Endodermal cell (in vitro differentiated cells): ENCODE results near the gene EVI5L. TPM values are rescaled to one million over a fixed set of nuclear protein-coding genes. Genes with fewer than 3 reads are reported as not detected.

Experiments used
- DNase-seq: peaks from one replicate; pipeline ENCODE4 v3.0.0-alpha.2; 2017
- H3K27ac ChIP-seq: 2 replicates; pipeline ENCODE4 v1.5.1; 2013; ENCODE audit warnings: mild to moderate bottlenecking, low read depth, low read length, moderate library complexity
- H3K27me3 ChIP-seq: 2 replicates; pipeline ENCODE4 v1.6.1; 2013; ENCODE audit warnings: mild to moderate bottlenecking, low read length, moderate library complexity; ENCODE audit not compliant: insufficient read depth, control insufficient read depth, poor library complexity, severe bottlenecking
- H3K36me3 ChIP-seq: 2 replicates; pipeline ENCODE4 v1.7.0; 2013; ENCODE audit warnings: mild to moderate bottlenecking, low read length, moderate library complexity; ENCODE audit not compliant: control insufficient read depth, insufficient read depth
- H3K4me1 ChIP-seq: one replicate; pipeline ENCODE4 v1.7.0; 2013; ENCODE audit warnings: low read length; ENCODE audit not compliant: control insufficient read depth, insufficient read depth
- H3K4me3 ChIP-seq: 2 replicates; pipeline ENCODE4 v1.5.1; 2013; ENCODE audit warnings: mild to moderate bottlenecking, low read length, moderate library complexity
- H3K9ac ChIP-seq: 2 replicates; pipeline ENCODE4 v1.6.1; 2013; ENCODE audit warnings: mild to moderate bottlenecking, low read length, moderate library complexity; ENCODE audit not compliant: poor library complexity, severe bottlenecking; ENCODE audit errors: extremely low read depth
- H3K9me3 ChIP-seq: 2 replicates; pipeline ENCODE4 v1.6.1; 2013; ENCODE audit warnings: mild to moderate bottlenecking, low read length, moderate library complexity; ENCODE audit not compliant: control insufficient read depth
- H3K27ac Mint-ChIP-seq: 2 replicates; pipeline ENCODE4 v1.8.0; 2020; ENCODE audit warnings: mixed read lengths
- H3K27me3 Mint-ChIP-seq: 2 replicates; pipeline ENCODE4 v1.8.0; 2021; ENCODE audit warnings: mild to moderate bottlenecking, mixed read lengths; ENCODE audit not compliant: insufficient read depth
- H3K36me3 Mint-ChIP-seq: 2 replicates; pipeline ENCODE4 v1.8.0; 2020; ENCODE audit warnings: low read depth, mixed read lengths
- H3K4me1 Mint-ChIP-seq: 2 replicates; pipeline ENCODE4 v1.8.0; 2020; ENCODE audit warnings: mixed read lengths
- H3K4me3 Mint-ChIP-seq: 2 replicates; pipeline ENCODE4 v1.8.0; 2020; ENCODE audit warnings: mild to moderate bottlenecking, moderate library complexity, mixed read lengths
- H3K9me3 Mint-ChIP-seq: 2 replicates; pipeline ENCODE4 v1.8.0; 2020; ENCODE audit warnings: mild to moderate bottlenecking, mixed read lengths
- WGBS, 2 experiments: methylation state at CpG; one replicate each; pipeline versions ENCODE4 v1.1.5 to v1.1.7; 2013; ENCODE audit warnings: missing lambda C conversion rate in 2 of 2, mixed read lengths in 1 of 2; ENCODE audit not compliant: insufficient coverage in 1 of 2, insufficient read length in 1 of 2; 5-methylcytosine and 5-hydroxymethylcytosine counted together
- total RNA-seq, 2 donors: library from RNA; stranded (reverse); fragmentation: NEBNext Ultra II Directional in 1 of 2; extraction: Animal tissue kit (Norgen Biotek cat#: 25700) in 1 of 2; gene quantifications; 2 replicates in 1 of 2; 3 replicates in 1 of 2; pipeline ENCODE4 v1.2.1, GENCODE V29; 2021
- TF ChIP-seq, protein P1 (sequence below): fragments of 200-600 bp; sonication (generic); conservative IDR thresholded peaks from 2 replicates; pipeline ENCODE4 v1.5.0; 2021; ENCODE audit warnings: antibody characterized with exemption, mild to moderate bottlenecking

Gene EVI5L
- total RNA-seq, 2 donors from 2014 or later: 6.4 to 9.2 TPM

DNA sequence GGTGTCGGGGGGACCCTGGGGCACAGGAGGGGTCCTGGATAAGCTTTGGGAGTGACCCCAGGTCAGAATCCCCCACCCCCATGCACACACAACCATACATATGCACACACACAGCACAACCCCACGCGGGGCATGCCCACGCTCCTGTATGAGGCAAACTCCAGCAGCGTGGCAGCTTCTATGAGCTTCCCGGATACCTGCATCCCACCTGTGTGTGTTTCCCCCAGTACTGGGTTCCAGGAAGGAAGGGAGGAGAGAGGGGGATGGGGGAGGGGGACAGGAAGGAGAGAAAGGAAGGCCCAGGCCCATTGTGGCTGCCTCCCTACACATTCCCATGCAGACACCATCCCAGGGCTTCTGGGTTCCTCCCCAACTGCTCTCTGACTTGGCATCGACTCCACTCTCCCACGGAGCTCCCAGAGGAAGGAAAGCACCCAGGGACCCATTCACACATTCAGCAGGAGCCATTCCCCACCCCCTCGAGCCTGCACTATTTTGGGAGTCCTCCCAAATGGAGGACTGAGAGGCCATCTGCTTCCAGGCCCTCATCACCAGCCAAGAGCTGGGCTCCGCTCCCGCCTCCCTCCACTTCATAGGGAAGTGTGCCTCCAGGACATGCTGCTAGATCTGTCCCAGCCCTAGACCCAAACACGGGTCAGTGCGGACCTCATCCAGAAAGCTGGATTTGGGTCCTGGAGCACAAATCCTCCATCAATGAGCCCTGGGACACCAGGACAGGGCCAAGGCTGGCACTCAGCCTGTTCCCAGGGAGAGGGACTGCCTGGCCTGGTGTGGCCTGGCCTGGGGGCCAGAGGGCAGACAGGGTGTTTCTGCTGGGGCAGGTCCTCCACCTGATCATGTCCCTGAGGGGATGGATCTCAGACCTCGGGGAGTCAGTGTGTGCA is 30.9 kb downstream of the EVI5L start:
- H3K36me3 ChIP-seq: no peaks in the 10 kb centered on the region
- H3K4me1 ChIP-seq: peaks cover 4% of the 10 kb centered on the region
- Mint-ChIP-seq H3K4me1 (no peaks in the 10 kb centered on the region), H3K36me3 (no peaks in the 10 kb centered on the region), H3K27ac (no peak overlapping the region), H3K9me3 (no peaks in the 10 kb centered on the region), H3K4me3 (no peak overlapping the region), H3K27me3 (peaks cover 78% of the 10 kb centered on the region)
- H3K9me3 ChIP-seq: no peaks in the 10 kb centered on the region
- peaks cover 69% of the 10 kb centered on the region for H3K27me3 ChIP-seq
- no peak for DNase-seq
- no peak overlapping the region for H3K9ac ChIP-seq
- no peak overlapping the region for H3K27ac ChIP-seq
- H3K4me3 ChIP-seq: no peak overlapping the region
- TF ChIP-seq, protein P1, sequence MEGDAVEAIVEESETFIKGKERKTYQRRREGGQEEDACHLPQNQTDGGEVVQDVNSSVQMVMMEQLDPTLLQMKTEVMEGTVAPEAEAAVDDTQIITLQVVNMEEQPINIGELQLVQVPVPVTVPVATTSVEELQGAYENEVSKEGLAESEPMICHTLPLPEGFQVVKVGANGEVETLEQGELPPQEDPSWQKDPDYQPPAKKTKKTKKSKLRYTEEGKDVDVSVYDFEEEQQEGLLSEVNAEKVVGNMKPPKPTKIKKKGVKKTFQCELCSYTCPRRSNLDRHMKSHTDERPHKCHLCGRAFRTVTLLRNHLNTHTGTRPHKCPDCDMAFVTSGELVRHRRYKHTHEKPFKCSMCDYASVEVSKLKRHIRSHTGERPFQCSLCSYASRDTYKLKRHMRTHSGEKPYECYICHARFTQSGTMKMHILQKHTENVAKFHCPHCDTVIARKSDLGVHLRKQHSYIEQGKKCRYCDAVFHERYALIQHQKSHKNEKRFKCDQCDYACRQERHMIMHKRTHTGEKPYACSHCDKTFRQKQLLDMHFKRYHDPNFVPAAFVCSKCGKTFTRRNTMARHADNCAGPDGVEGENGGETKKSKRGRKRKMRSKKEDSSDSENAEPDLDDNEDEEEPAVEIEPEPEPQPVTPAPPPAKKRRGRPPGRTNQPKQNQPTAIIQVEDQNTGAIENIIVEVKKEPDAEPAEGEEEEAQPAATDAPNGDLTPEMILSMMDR: no peak
- 83 to 87% methylated on average over 8 to 14 of the region's 14 CpGs for WGBS, 2 experiments

- Mint-ChIP-seq H3K27me3 (peaks cover 80% of the 10 kb centered on the region), H3K4me1 (no peaks in the 10 kb centered on the region), H3K9me3 (no peaks in the 10 kb centered on the region), H3K27ac (no peak overlapping the region), H3K4me3 (peak overlapping the region; percentile 49), H3K36me3 (no peaks in the 10 kb centered on the region)
- Histone ChIP-seq H3K4me3 (peak overlapping the region; percentile 58), H3K27me3 (peaks cover 72% of the 10 kb centered on the region), H3K9me3 (no peaks in the 10 kb centered on the region), H3K4me1 (peaks cover 4% of the 10 kb centered on the region), H3K27ac (no peak overlapping the region), H3K36me3 (no peaks in the 10 kb centered on the region), H3K9ac (no peak overlapping the region)
- TF ChIP-seq, protein P1: peak; percentile 78
- peak; percentile 88 for DNase-seq
- 47 to 75% methylated on average over 17 to 63 of the region's 63 CpGs for WGBS, 2 experiments
Observed at GRCh38 chr19:7861619-7862412, 31.8 kb downstream of the EVI5L start.

DNA sequence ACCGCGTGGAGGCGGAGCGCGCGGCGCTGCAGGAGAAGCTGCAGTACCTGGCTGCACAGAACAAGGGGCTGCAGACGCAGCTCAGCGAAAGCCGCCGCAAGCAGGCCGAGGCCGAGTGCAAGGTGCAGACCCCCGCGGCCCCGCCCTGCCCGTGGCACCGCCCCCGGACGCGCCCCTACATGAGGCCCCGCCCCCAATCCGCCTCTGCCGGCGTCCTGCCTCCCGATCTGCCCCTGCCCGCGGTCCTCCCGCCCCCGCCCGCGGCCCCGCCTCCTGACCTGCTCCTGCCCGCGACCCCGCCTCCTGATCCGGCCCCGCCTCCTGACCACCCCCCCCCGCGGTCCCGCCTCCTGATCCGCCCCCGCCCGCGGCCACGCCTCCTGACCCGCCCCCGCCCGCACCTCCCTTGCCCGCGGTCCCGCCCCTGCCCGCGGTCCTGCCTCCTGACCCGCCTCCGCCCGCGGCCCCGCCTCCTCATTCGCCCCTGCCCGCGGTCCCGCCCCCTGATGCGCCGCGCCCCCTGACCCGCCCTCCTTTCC is 32.5 kb downstream of the EVI5L start:
- H3K9ac ChIP-seq: no peak overlapping the region
- no peak overlapping the region for H3K27ac ChIP-seq
- TF ChIP-seq, protein P1: no peak
- no peaks in the 10 kb centered on the region for H3K36me3 Mint-ChIP-seq
- WGBS, 2 experiments: 1% methylated on average over 53 of the region's 67 CpGs; no CpG with 5 or more reads in 1 of the 2 experiments
- H3K4me3 Mint-ChIP-seq: peak overlapping the region; percentile 49
- no peak overlapping the region for H3K27ac Mint-ChIP-seq
- H3K27me3 Mint-ChIP-seq: peaks cover 81% of the 10 kb centered on the region
- H3K9me3 ChIP-seq: no peaks in the 10 kb centered on the region
- DNase-seq: peak; percentile 99
- H3K4me1 ChIP-seq: peaks cover 4% of the 10 kb centered on the region
- H3K4me1 Mint-ChIP-seq: no peaks in the 10 kb centered on the region
- peak overlapping the region; percentile 58 for H3K4me3 ChIP-seq
- no peaks in the 10 kb centered on the region for H3K9me3 Mint-ChIP-seq
- H3K36me3 ChIP-seq: no peaks in the 10 kb centered on the region
- H3K27me3 ChIP-seq: peaks cover 74% of the 10 kb centered on the region
